Endothelial cell of umbilical vein (primary cell): ENCODE measurements around the gene RAB28. TPM values are rescaled to one million over a fixed set of nuclear protein-coding genes. Genes with fewer than 3 reads are reported as not detected.

Experiments used
- BruUV-seq: library from RNA; stranded (reverse); fragments of 400-500 nt; replicated peaks from 2 replicates; lab custom pipeline; 2021; lab: Mats Ljungman, UMichigan
- CTCF ChIA-PET: fragments of 300-600, 350-600 bp; sonication (Branson Sonifier 250); formaldehyde crosslinking; loops from one replicate; lab custom pipeline; 2021; ENCODE audit warnings: antibody characterized with exemption, inconsistent platforms; lab: Charles Lee
- POLR2A ChIA-PET: fragments of 300-600, 350-600 bp; sonication (Branson Sonifier 250); formaldehyde crosslinking; loops from one replicate; lab custom pipeline; 2021; ENCODE audit warnings: antibody characterized with exemption, inconsistent platforms; lab: Charles Lee
- DNase-seq: peaks from one replicate; pipeline ENCODE4 v3.0.0-alpha.2; 2011; ENCODE audit warnings: low read depth, low spot score
- FAIRE-seq: peaks from 2 replicates; lab custom pipeline; 2011; peaks lifted over from hg19 to GRCh38; lab: Jason Lieb, UNC
- H2AFZ ChIP-seq: 2 replicates; pipeline ENCODE4 v1.6.0; 2012; ENCODE audit warnings: low read depth, low read length, control low read depth, inconsistent platforms
- H3K27ac ChIP-seq: 2 replicates; pipeline ENCODE4 v1.5.1; 2011; ENCODE audit warnings: low read depth, mild to moderate bottlenecking, control low read depth, low read length, moderate library complexity; ENCODE audit not compliant: insufficient read depth
- H3K27me3 ChIP-seq, 2 experiments: 2 replicates each; pipeline versions ENCODE4 v1.6.0 to v1.6.1; 2011; ENCODE audit warnings: low read length in 2 of 2, mixed read lengths in 1 of 2; ENCODE audit not compliant: control insufficient read depth in 2 of 2, insufficient read depth in 2 of 2
- H3K36me3 ChIP-seq, 2 experiments: 2 replicates in 1 of 2; 3 replicates in 1 of 2; pipeline ENCODE4 v1.5.1; 2011; ENCODE audit warnings: low read length in 2 of 2, mild to moderate bottlenecking in 1 of 2, moderate library complexity in 1 of 2; ENCODE audit not compliant: control insufficient read depth in 2 of 2, insufficient read depth in 2 of 2; ENCODE audit errors: extremely low read depth in 1 of 2
- H3K4me1 ChIP-seq: 3 replicates; pipeline ENCODE4 v1.5.1; 2011; ENCODE audit warnings: mild to moderate bottlenecking, low read length; ENCODE audit not compliant: control insufficient read depth, insufficient read depth; ENCODE audit errors: extremely low read depth
- H3K4me2 ChIP-seq: 2 replicates; pipeline ENCODE4 v1.6.1; 2011; ENCODE audit warnings: low read length, control low read depth, mixed read lengths; ENCODE audit not compliant: insufficient read depth
- H3K4me3 ChIP-seq, 3 experiments: fragments of 200-600 bp in 1 of 3; sonication (generic), shearing (Covaris generic) in 1 of 3; replicated peaks in 1 of 3; 2 replicates each; pipeline ENCODE4 v1.5.1; 2011 to 2016; ENCODE audit warnings: control low read depth in 3 of 3, low read length in 3 of 3, mild to moderate bottlenecking in 2 of 3, inconsistent platforms in 1 of 3, low read depth in 1 of 3, moderate library complexity in 1 of 3; ENCODE audit not compliant: insufficient read depth in 1 of 3
- H3K79me2 ChIP-seq: 2 replicates; pipeline ENCODE4 v1.6.0; 2012; ENCODE audit warnings: low read length, inconsistent platforms; ENCODE audit not compliant: control insufficient read depth, insufficient read depth
- H3K9ac ChIP-seq: replicated peaks from 2 replicates; pipeline ENCODE3; 2011; ENCODE audit warnings: low read length, control low read depth; ENCODE audit not compliant: insufficient read depth; ENCODE audit errors: extremely low read depth
- H3K9me1 ChIP-seq: replicated peaks from 3 replicates; pipeline ENCODE4 v1.6.0; 2011; ENCODE audit warnings: mild to moderate bottlenecking, low read length; ENCODE audit not compliant: control insufficient read depth, insufficient read depth; ENCODE audit errors: extremely low read depth
- H3K9me3 ChIP-seq: replicated peaks from 2 replicates; pipeline ENCODE4 v1.5.1; 2012; ENCODE audit warnings: low read length, inconsistent platforms; ENCODE audit not compliant: control insufficient read depth, insufficient read depth
- H4K20me1 ChIP-seq: replicated peaks from 2 replicates; pipeline ENCODE3; 2011; ENCODE audit warnings: mild to moderate bottlenecking, low read length; ENCODE audit not compliant: control insufficient read depth, insufficient read depth; ENCODE audit errors: extremely low read depth
- CTCF ChIP-seq, 2 donors: IDR thresholded peaks; 1 replicate in 1 of 2; 2 replicates in 1 of 2; pipeline ENCODE4 v1.5.1; 2011; ENCODE audit warnings: low read length in 2 of 2, mild to moderate bottlenecking in 2 of 2, moderate library complexity in 2 of 2, control low read depth in 1 of 2, inconsistent platforms in 1 of 2, low read depth in 1 of 2; ENCODE audit not compliant: insufficient read depth in 1 of 2; ENCODE audit errors: extremely low read depth in 1 of 2
- EZH2 ChIP-seq: IDR thresholded peaks from 2 replicates; pipeline ENCODE4 v1.6.1; 2012; ENCODE audit warnings: borderline replicate concordance, low read depth, mild to moderate bottlenecking, moderate library complexity, low read length, inconsistent platforms; ENCODE audit not compliant: severe bottlenecking
- FOS ChIP-seq: IDR thresholded peaks from 2 replicates; pipeline ENCODE4 v1.6.1; 2011; ENCODE audit warnings: mild to moderate bottlenecking, low read length, moderate library complexity, borderline replicate concordance; ENCODE audit not compliant: insufficient read depth
- GATA2 ChIP-seq: IDR thresholded peaks from 2 replicates; pipeline ENCODE4 v1.7.0; 2011; ENCODE audit warnings: low read depth, mild to moderate bottlenecking, moderate library complexity, mixed read lengths, low read length; ENCODE audit not compliant: insufficient read length, insufficient read depth
- JUN ChIP-seq: IDR thresholded peaks from 2 replicates; pipeline ENCODE4 v1.6.1; 2011; ENCODE audit warnings: borderline replicate concordance, low read depth; ENCODE audit not compliant: insufficient read length, insufficient read depth
- MAX ChIP-seq: IDR thresholded peaks from 2 replicates; pipeline ENCODE4 v1.6.1; 2011; ENCODE audit not compliant: insufficient read depth, insufficient read length
- MYC ChIP-seq: IDR thresholded peaks from one replicate; pipeline ENCODE4 v1.6.1; 2011; ENCODE audit warnings: mild to moderate bottlenecking, low read depth, low read length
- POLR2A ChIP-seq: IDR thresholded peaks from 2 replicates; pipeline ENCODE4 v1.6.1; 2012; ENCODE audit warnings: low read depth, mild to moderate bottlenecking, control low read depth, low read length
- POLR2AphosphoS5 ChIP-seq: IDR thresholded peaks from 2 replicates; pipeline ENCODE4 v1.6.1; 2012; ENCODE audit warnings: low read depth, mild to moderate bottlenecking, control low read depth, low read length, moderate library complexity; ENCODE audit not compliant: insufficient read depth
- dilution Hi-C: fragments of 300-500 bp; cut with MboI; formaldehyde crosslinking; loops from one replicate; pipeline ENCODE4 v1.15.0; 2019; ENCODE audit warnings: low sequenced_read_pairs; ENCODE audit not compliant: extremely low pct_ligation_motif_present
- intact Hi-C: fragments of 100-400 bp; cut with micrococcal nuclease; formaldehyde crosslinking; loops from one replicate; pipeline ENCODE4 v1.10.0; 2022
- polyA plus RNA-seq, 4 experiments: library from polyadenylated mRNA; depleted of rRNA in 3 of 4; stranded (reverse) in 3 of 4; unstranded in 1 of 4; fragments of >200 nt; gene quantifications; 2 replicates each; pipeline versions ENCODE4 v1.2.1 to v1.2.3, GENCODE V29; 2011 to 2012; ENCODE audit warnings: missing spikeins in 1 of 4
- total RNA-seq: library from RNA; stranded (reverse); gene quantifications from 2 replicates; pipeline ENCODE4 v1.2.3, GENCODE V29; 2021

The RAB28 gene
- total and polyA plus RNA-seq, 2 donors (not counting 3 experiments of a cell fraction or from before 2014, with no cell fraction given): 13.0 to 13.2 TPM

DNA sequence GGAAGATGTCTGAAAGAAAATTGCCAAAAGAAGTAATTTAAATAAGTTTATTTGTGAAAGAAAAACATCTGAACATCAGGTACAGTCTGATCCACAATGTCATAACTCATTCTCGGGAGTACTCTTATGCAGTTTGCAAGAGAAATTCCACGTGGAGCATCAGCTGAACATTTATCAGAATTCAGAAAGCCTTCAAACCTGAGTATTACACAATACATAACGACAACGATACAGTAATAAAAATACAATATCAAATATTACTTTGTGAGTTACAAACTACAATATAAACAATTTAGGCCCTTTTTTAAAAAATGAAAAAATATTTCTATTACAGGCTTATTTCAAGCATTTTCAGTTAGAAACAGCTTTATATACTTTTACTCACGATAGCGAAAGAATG is 116.4 kb downstream of the RAB28 start:
- Histone ChIP-seq H4K20me1 (no peaks in the 10 kb centered on the region), H2AFZ (no peak overlapping the region), H3K4me3 (no peak overlapping the region), H3K27me3 (no peaks in the 10 kb centered on the region), H3K4me1 (no peaks in the 10 kb centered on the region), H3K79me2 (no peaks in the 10 kb centered on the region), H3K9me3 (no peaks in the 10 kb centered on the region), H3K27ac (no peak overlapping the region), H3K36me3 (no peaks in the 10 kb centered on the region), H3K4me2 (no peak overlapping the region), H3K9me1 (no peaks in the 10 kb centered on the region), H3K9ac (no peak overlapping the region)
- no peak for TF ChIP-seq POLR2AphosphoS5
- TF ChIP-seq GATA2: no peak
- no peak for TF ChIP-seq CTCF (IDR thresholded peaks at IDR 0.05; ENCODE audit: extremely low read depth in 1 of 2, insufficient read depth in 1 of 2, low read depth in 1 of 2, low read length in 2 of 2)
- no peak for TF ChIP-seq FOS
- TF ChIP-seq POLR2A: no peak
- no peak for TF ChIP-seq MYC
- no peak for TF ChIP-seq MAX
- no peak for TF ChIP-seq EZH2
- TF ChIP-seq JUN: no peak
- intact Hi-C loops: no loop called here
- CTCF ChIA-PET: interaction anchor here (1.3 kb wide), 1 partner anchor 12 kb away, joined by 3 read pairs; no protein-coding TSS in a partner anchor
- DNase-seq (no peak), FAIRE-seq (no peak)
- dilution Hi-C loops: no loop called here
- POLR2A ChIA-PET: no interaction called here
- BruUV-seq: no TSS peak
